Spleen (tissue), 11 donors: ENCODE results near the gene MYOT. TPM values are rescaled to one million over a fixed set of nuclear protein-coding genes. Genes with fewer than 3 reads are reported as not detected.
"Not testable (repeated sequence)": the region's sequence is repeated elsewhere in the genome, so short reads cannot be mapped to it uniquely, and the experiment has no call there.

Experiments
- DNase-seq: peaks from one replicate; pipeline ENCODE4 v3.0.0-alpha.2; 2020
- H3K27ac ChIP-seq, 8 donors: fragments of 200-600 bp; sonication (generic) in 7 of 8; 1 replicate in 4 of 8; 2 replicates in 4 of 8; pipeline versions ENCODE4 v1.5.0 to v1.8.0; 2016 to 2021; ENCODE audit warnings: inconsistent platforms in 4 of 8, mild to moderate bottlenecking in 4 of 8, moderate library complexity in 1 of 8
- H3K27me3 ChIP-seq, 7 donors: fragments of 200-600 bp; sonication (generic) in 6 of 7; replicated peaks in 1 of 7; 1 replicate in 4 of 7; 2 replicates in 3 of 7; pipeline versions ENCODE4 v1.5.0 to v1.8.0; 2016 to 2021; ENCODE audit warnings: inconsistent platforms in 3 of 7, mild to moderate bottlenecking in 1 of 7
- H3K36me3 ChIP-seq, 6 donors: fragments of 200-600 bp; sonication (generic) in 5 of 6; 1 replicate in 4 of 6; 2 replicates in 2 of 6; pipeline versions ENCODE4 v1.5.0 to v1.8.0; 2016 to 2021; ENCODE audit warnings: inconsistent platforms in 2 of 6
- H3K4me1 ChIP-seq, 6 donors: fragments of 200-600 bp; sonication (generic) in 5 of 6; 1 replicate in 3 of 6; 2 replicates in 3 of 6; pipeline versions ENCODE4 v1.5.0 to v1.8.0; 2016 to 2021; ENCODE audit warnings: inconsistent platforms in 3 of 6
- H3K4me3 ChIP-seq, 8 donors: fragments of 200-600 bp; sonication (generic) in 7 of 8; 1 replicate in 4 of 8; 2 replicates in 4 of 8; pipeline versions ENCODE4 v1.5.0 to v1.8.0; 2016 to 2021; ENCODE audit warnings: inconsistent platforms in 4 of 8, mild to moderate bottlenecking in 4 of 8, moderate library complexity in 2 of 8
- H3K9me3 ChIP-seq, 8 donors: fragments of 200-600 bp; sonication (generic) in 7 of 8; 1 replicate in 4 of 8; 2 replicates in 4 of 8; pipeline versions ENCODE4 v1.5.0 to v1.8.0; 2016 to 2021; ENCODE audit warnings: inconsistent platforms in 4 of 8
- POLR2A ChIP-seq, 3 donors: fragments of 450-650 bp; IDR thresholded peaks; one replicate each; pipeline ENCODE4 v1.5.1; 2017; ENCODE audit warnings: antibody characterized with exemption in 3 of 3, mild to moderate bottlenecking in 1 of 3
- POLR2AphosphoS5 ChIP-seq, 3 donors: sonication (generic); formaldehyde crosslinking; IDR thresholded peaks; one replicate each; pipeline ENCODE4 v1.5.1; 2017; ENCODE audit warnings: antibody characterized with exemption in 3 of 3
- WGBS, 5 donors: extraction: QIAGEN DNeasy Blood & Tissue Kit in 3 of 5; methylation state at CpG; one replicate each; pipeline versions ENCODE4 v1.1.5 to v1.1.7; 2013 to 2018; 5-methylcytosine and 5-hydroxymethylcytosine counted together
- intact Hi-C: fragments of 100-400 bp; cut with DNase I; formaldehyde crosslinking; loops from one replicate; pipeline ENCODE4 v1.15.0; 2023; ENCODE audit warnings: low total_unique reads
- polyA plus RNA-seq, 3 donors: library from polyadenylated mRNA; stranded (reverse); fragments of 200-250 nt; gene quantifications; one replicate each; pipeline ENCODE4 v1.2.1, GENCODE V29; 2013
- total RNA-seq, 7 donors: library from RNA; depleted of rRNA in 3 of 7; stranded (reverse); fragments of >200 nt in 3 of 7; fragmentation: NEBNext Ultra II Directional in 4 of 7; extraction: Animal tissue kit (Norgen Biotek cat#: 25700) in 4 of 7; gene quantifications; one replicate each; pipeline versions ENCODE4 v1.1.0 to v1.2.1, GENCODE V29; 2016 to 2021
- TF ChIP-seq, protein P1 (sequence below), 11 experiments: fragments of 200-600 bp in 7 of 11; fragments of 450-650 bp in 4 of 11; sonication (generic) in 4 of 11; IDR thresholded peaks in 8 of 11; conservative IDR thresholded peaks in 3 of 11; 1 replicate in 7 of 11; 2 replicates in 4 of 11; pipeline versions ENCODE4 v1.4.0 to v1.8.0; 2016 to 2021; ENCODE audit warnings: antibody characterized with exemption in 11 of 11, inconsistent platforms in 4 of 11, mild to moderate bottlenecking in 1 of 11
- donor health status: healthy with polysubstance abuse.
- donor health status: DM: no; HTN: no; CAD: no; lungs with moderate emphysema.
- donor health status: DM: no; HTN: no; CAD: no.
- donor health status: Bipolar disorder and iron deficiency.
- donor health status: healthy.
- donor health status: DM: no; HTN: no; CAD: no.
- donor health status: DM: yes; HTN: yes; CAD: no.

Gene MYOT
- total and polyA plus RNA-seq, 10 donors, result 0.27 to 0.94 (median 0.66) TPM; not detected in 3

DNA sequence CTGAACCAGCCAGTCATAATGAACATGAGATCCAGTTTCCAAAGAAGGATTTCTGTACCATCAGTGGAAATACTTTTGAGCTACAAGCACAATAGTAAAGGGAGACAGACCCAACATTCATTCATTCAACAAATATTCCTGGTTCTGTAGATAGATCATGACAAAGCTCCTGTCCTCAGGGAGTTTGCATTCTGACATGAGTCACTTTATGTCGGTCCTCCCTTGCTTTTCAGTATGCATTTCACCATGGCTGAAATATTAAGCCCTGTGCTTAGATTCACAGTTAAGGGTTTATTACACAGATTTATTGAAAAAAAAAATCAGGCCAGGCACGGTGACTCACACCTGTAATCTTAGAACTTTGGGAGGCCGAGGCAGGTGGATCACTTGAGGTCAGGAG, 5.4 kb upstream of the MYOT start:
- H3K4me3 ChIP-seq, result no peak overlapping the region
- 90 to 99% (median 95%) methylated on average over 3 of the region's 3 CpGs for WGBS, 5 donors

DNA sequence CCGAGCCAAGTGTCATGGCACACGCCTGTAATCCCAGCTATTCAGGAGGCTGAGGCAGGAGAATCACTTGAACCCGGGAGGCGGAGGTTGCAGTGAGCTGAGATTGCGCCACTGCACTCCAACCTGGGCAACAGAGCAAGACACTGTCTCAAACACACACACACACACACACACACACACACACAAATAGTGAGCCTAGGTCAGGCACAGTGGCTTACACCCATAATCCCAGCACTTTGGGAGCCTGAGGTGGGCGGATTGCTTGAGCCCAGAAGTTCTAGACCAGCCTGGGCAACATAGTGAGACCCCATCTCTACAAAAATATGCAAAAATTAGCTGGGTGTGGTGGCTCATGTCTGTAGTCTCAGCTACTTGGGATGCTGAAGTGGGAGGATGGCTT, 4.0 kb upstream of the MYOT start:
- H3K36me3 ChIP-seq, H3K9me3 ChIP-seq, H3K27me3 ChIP-seq, H3K4me3 ChIP-seq, intact Hi-C loops, H3K27ac ChIP-seq, DNase-seq: not testable (repeated sequence)
- WGBS, 5 donors, result 93 to 100% (median 95%) methylated on average over 6 of the region's 6 CpGs
- peaks cover 5 to 19% (median 10%) of the 10 kb centered on the region in 6 donors for H3K4me1 ChIP-seq

More for the DNA sequence above, 5.4 kb upstream of the MYOT start:
- Histone ChIP-seq H3K9me3 (no peaks in the 10 kb centered on the region), H3K27ac (no peak overlapping the region), H3K27me3 (no peaks in the 10 kb centered on the region), H3K4me1 (peaks cover 8 to 33% (median 24%) of the 10 kb centered on the region in 6 donors), H3K36me3 (no peaks in the 10 kb centered on the region)
- intact Hi-C loops, result no loop called here
- TF ChIP-seq, protein P1, sequence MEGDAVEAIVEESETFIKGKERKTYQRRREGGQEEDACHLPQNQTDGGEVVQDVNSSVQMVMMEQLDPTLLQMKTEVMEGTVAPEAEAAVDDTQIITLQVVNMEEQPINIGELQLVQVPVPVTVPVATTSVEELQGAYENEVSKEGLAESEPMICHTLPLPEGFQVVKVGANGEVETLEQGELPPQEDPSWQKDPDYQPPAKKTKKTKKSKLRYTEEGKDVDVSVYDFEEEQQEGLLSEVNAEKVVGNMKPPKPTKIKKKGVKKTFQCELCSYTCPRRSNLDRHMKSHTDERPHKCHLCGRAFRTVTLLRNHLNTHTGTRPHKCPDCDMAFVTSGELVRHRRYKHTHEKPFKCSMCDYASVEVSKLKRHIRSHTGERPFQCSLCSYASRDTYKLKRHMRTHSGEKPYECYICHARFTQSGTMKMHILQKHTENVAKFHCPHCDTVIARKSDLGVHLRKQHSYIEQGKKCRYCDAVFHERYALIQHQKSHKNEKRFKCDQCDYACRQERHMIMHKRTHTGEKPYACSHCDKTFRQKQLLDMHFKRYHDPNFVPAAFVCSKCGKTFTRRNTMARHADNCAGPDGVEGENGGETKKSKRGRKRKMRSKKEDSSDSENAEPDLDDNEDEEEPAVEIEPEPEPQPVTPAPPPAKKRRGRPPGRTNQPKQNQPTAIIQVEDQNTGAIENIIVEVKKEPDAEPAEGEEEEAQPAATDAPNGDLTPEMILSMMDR (IDR thresholded peaks at IDR 0.05 in 8 of 11, conservative IDR thresholded peaks at IDR 0.05 in 3 of 11), result no peak
- no peak for TF ChIP-seq POLR2AphosphoS5 (IDR thresholded peaks at IDR 0.05)
- no peak for TF ChIP-seq POLR2A (IDR thresholded peaks at IDR 0.05)
- DNase-seq, result no peak

DNA sequence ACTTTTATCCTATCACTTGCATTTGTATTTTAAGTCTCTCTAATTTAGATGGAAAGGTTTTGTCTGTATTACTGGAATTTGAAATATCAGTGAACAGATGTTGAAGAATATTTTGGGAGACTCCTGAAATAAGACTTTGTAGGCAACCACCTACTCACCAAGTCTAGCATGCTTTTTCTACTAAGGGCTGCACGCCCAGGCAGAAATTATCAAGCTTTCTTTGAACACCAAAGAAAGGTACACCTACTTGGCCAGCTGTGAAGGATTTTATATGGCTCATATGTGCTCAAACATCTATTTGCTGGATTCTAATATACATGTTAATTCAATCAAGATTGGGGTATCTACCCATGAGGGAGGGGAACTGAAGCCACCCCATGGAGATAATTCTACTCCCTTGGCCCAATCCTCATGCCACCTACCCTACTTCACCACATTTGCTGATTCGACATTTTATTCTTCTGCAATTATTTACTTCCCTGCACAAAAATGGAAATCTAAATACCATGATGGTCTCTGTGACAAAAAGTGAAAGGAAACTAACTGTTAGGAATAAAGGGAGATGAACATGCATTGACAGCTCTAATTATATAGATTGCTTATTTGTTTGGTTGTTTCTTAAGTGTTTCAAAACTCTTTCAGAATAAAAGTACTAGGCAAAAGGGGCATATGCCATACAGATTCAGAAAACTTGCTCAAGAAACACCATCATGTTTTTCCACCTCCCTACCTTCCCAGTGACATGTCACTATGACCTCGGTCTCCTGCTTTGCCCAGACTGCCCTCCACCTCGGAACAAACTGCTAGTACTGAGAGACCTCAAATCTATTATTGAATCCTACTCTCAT, 895 bp upstream of the MYOT start:
- no peak for DNase-seq
- TF ChIP-seq POLR2A (IDR thresholded peaks at IDR 0.05), result no peak
- TF ChIP-seq, protein P1 (IDR thresholded peaks at IDR 0.05 in 8 of 11, conservative IDR thresholded peaks at IDR 0.05 in 3 of 11), result no peak
- TF ChIP-seq POLR2AphosphoS5 (IDR thresholded peaks at IDR 0.05), result no peak
- Histone ChIP-seq H3K9me3 (no peaks in the 10 kb centered on the region), H3K4me3 (no peak overlapping the region), H3K27ac (no peak overlapping the region), H3K36me3 (no peaks in the 10 kb centered on the region), H3K4me1 (peaks cover 0 to 3% (median 0%) of the 10 kb centered on the region in 6 donors), H3K27me3 (no peaks in the 10 kb centered on the region)
- intact Hi-C loops, result no loop called here
- 93 to 96% (median 94%) methylated on average over 4 of the region's 4 CpGs for WGBS, 5 donors

DNA sequence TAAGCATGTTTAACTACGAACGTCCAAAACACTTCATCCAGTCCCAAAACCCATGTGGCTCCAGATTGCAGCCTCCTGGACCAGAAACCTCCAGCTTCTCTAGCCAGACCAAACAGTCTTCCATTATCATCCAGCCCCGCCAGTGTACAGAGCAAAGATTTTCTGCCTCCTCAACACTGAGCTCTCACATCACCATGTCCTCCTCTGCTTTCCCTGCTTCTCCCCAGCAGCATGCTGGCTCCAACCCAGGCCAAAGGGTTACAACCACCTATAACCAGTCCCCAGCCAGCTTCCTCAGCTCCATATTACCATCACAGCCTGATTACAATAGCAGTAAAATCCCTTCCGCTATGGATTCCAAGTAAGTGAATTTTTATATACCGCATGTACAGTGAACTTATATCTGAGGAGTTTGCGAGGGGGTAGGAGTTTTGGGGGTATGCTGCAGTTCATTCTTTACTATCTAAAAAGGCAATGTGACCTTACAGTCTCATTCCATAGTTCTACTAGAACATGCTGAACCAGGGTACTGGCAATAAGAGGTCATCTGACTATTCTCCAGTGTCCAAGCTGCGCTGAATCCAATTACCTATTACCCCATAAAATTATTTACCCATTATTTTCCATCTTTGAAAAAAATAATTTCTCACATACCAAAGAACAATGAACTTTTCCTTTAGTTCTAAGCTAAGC, 3.1 kb downstream of the MYOT start:
- Histone ChIP-seq H3K27me3 (no peaks in the 10 kb centered on the region), H3K4me1 (no peaks in the 10 kb centered on the region), H3K27ac (no peak overlapping the region), H3K36me3 (no peaks in the 10 kb centered on the region), H3K9me3 (no peaks in the 10 kb centered on the region), H3K4me3 (no peak overlapping the region)
- WGBS, 5 donors, result 96 to 99% (median 97%) methylated on average over 7 of the region's 7 CpGs
- intact Hi-C loops, result no loop called here
- DNase-seq, result no peak
- TF ChIP-seq POLR2A (IDR thresholded peaks at IDR 0.05), result no peak

DNA sequence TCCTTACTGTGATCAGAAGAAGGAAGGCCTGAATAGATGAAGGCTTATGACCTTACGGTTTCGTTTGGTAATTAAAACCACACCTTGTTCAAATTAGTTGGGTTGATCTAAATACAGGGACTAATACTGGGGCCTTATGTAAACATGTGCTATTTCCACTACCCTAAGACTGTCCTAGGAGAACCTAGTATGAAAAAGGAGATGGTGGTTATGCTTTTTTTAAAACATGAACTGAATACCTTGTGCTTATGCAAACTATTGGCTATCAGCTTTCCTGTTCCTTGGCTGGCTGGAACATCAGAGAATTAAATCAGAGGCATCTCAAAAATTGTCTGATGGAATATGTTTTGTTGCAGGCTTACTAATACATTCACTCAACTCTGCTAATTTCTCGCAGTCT, 3.9 kb downstream of the MYOT start:
- Histone ChIP-seq H3K27me3 (no peaks in the 10 kb centered on the region), H3K36me3 (no peaks in the 10 kb centered on the region), H3K4me3 (no peak overlapping the region), H3K9me3 (no peaks in the 10 kb centered on the region), H3K4me1 (no peaks in the 10 kb centered on the region), H3K27ac (no peak overlapping the region)
- TF ChIP-seq POLR2AphosphoS5 (IDR thresholded peaks at IDR 0.05) (no peak), POLR2A (IDR thresholded peaks at IDR 0.05) (no peak)
- TF ChIP-seq, protein P1 (IDR thresholded peaks at IDR 0.05 in 8 of 11, conservative IDR thresholded peaks at IDR 0.05 in 3 of 11), result no peak
- DNase-seq, result no peak
- 85 to 95% (median 92%) methylated on average over 3 of the region's 3 CpGs for WGBS, 5 donors
- intact Hi-C loops, result no loop called here
